ENCODE data around the gene BRI3BP.
"Not testable (repeated sequence)": the region's sequence is repeated elsewhere in the genome, so short reads cannot be mapped to it uniquely, and the experiment has no call there.

The BRI3BP gene

DNA sequence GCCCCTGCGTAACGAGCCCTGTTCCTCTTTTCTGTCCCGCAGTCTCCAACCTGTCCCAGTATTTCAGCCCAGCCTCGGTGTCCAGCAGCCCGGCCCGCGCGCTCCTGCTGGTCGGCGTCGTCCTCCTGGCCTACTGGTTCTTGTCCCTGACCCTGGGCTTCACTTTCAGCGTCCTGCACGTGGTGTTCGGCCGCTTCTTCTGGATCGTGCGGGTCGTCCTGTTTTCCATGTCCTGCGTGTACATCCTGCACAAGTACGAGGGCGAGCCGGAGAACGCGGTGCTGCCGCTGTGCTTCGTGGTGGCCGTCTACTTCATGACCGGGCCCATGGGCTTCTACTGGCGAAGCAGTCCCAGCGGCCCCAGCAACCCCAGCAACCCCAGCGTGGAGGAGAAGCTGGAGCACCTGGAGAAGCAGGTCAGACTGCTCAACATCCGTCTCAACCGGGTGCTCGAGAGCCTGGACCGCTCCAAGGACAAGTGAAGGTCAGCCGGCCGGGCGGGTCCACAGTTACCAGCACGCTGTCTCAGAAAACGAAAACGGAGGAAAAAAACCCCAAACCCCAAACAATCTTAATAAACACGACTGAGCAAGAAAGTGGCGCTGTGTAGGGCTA, 31.6 kb downstream of the BRI3BP start:
- no peak for DNase-seq (ENCODE audit: low read depth)

DNA sequence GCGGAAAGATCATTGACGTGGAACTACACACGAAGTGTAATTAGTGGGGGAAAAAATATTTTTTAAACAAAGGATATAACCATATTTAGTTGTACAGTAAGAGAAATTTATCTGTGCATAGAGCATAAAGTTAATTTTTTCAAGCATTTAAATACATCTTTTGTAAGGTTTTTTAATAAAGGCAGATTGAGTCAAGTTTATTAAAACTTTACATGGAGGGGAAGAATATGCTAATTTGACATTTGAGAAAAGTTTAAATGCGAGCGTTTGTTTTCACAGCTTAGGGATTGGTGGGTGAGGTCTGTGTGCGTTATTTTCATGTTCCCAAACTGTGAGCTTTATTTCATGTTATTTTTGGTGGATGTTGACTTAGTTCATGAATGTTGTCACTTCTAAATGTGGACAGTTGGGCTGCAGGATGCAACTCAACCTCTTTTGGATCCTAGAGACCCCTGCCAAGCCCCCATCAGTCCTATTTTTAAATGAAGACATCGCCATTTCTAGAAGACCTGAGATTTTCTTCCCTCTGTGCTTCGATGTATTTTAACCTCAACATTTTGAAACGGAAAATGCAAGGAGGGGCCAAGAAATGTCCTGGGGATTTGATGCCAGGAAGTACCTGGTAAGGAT, 32.3 kb downstream of the BRI3BP start:
- DNase-seq (ENCODE audit: low read depth) = no peak

DNA sequence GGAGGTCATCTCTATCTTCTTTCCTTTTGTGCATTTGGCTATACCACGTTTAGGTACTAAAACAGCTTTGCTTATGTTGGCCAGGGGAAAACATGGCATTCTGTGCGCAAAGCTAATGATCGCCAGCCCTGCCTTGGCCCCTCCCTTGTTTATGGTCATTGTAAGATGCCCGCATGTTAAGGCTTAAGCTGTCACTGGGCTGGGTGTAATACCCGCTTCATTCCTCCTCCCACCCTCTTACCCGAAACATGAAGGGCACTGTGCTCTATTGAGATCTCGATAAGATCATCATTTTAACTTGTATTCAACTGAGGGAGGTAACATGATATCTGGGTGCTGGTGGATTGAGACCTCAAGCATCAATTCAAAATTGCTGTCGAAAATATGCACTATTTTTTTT, 34.7 kb downstream of the BRI3BP start:
- no peak for DNase-seq (ENCODE audit: low read depth)

DNA sequence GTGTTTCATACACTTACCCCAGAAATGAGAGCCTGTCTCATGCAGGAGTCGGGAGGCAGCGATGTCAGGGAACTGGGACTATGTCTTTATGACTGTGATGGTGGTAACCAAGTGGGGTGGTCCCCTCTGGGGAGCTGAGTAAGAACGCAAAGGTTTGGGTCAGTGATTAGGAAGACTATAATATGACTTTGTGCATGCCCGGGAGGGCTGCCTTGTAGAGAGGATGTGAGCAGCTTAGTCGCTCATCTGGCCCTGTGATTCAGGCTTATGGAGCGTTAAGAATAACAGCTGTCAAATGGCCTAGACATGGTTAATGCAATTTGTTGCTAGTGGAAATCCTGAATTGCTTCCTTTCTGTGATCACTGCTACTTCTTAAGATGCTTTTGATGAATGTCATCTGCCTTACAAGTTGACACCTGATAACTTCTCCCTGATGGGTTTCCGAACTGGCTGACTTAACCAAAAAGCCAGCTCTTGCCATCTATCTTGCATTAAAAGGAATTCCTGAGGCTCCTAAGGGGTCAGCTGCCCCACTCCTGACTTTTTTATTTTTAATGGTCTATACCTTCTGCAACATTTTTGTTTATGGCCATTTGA, 36.4 kb downstream of the BRI3BP start:
- DNase-seq (ENCODE audit: low read depth) = no peak

DNA sequence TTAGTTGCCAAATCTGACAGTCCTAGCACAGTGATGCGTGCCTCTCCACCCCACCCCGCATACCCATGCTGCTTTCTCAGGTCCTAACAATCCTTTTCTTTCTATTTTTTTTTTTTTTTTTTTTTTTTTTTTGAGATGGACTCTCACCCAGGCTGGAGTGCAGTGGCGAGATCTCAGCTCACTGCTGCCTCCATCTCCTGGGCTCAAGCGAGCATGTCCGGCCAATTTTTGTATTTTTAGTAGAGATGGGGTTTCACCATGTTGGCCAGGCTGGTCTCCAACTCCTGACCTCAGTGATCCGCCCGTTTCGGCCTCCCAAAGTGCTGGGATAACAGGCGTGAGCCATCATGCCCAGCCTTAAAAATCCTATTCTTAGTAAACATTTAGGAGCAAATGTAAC, 38.0 kb downstream of the BRI3BP start:
- not testable (repeated sequence) for DNase-seq (ENCODE audit: low read depth)

DNA sequence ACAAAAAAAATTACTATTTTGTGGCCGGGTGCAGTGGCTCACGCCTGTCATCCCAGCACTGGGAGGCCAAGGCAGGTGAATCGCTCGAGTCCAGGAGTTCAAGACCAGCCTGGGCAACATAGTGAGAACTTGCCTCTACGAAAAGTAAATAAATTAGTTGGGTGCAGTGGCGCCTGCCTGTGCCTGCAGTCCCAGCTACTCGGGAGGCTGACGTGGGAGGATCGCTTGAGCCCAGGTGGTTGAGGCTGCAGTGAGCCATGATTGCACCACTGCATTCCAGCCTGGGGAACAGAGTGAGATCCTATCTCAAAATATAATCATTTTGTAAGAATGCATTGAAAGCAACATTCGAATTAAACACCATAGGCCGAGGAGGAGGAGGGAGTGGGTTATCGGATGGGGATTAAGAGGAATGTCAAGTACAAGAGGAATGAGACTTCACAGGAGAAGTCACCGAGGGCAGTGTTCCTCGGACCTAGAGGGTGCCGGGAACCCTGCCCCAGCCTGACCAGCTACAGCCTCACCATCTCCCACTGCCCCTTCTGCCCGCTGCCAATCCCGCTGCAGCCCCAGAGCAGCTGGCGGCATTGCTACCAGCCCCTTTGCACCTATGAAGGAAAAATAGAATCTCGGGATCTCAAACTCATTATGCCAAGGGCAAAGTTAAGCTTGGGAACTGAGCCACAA, 39.2 kb downstream of the BRI3BP start:
- no peak for DNase-seq (ENCODE audit: low read depth)

DNA sequence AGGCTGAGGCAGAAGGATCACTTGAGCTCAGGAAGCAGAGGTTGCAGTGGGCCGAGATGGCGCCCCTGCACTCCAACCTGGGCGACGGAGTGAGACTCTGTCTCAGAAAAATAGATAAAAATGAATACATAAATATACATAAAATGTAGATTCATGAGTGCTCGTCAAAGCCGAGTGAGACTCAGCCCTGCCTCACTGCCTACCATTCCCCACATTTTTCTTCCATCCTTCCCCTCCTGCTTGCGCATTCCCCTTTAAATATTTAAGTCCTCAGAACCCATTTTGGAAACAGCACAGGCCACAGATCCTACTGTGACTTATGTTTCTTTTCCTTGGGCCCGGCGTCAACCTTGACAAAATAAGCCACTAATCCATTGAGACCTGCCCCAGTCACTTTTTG, 39.8 kb downstream of the BRI3BP start:
- no peak for DNase-seq (ENCODE audit: low read depth)

DNA sequence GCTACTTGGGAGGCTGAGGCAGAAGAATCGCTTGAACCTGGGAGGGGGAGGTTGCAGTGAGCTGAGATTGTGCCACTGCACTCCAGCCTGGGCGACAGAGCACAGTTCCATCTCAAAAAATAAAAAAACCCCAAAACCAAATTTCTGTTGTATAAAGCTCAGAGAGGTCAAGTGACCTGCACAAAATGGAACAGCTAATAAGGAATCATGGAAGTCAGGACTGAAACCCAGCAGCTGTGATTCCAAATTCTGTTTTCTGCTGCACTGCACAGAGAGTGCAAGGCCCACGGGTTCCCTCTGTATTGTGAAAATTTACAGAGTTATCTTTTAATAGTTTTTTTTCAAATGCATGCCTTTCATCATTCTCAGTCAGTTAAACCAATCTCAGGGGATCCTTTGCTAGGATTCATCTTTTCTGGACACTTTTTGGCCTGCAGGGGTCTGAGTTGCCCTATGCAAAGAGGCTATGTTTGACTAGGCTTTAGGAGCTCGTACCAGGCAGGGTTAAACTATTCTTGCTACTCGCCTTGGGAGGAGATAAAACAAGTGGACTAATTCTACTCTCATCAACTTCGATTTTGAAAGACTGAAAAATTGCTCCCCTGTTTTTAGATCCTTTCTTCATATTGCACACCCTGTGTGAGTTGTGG, 45.7 kb downstream of the BRI3BP start:
- DNase-seq (ENCODE audit: low read depth) = no peak

DNA sequence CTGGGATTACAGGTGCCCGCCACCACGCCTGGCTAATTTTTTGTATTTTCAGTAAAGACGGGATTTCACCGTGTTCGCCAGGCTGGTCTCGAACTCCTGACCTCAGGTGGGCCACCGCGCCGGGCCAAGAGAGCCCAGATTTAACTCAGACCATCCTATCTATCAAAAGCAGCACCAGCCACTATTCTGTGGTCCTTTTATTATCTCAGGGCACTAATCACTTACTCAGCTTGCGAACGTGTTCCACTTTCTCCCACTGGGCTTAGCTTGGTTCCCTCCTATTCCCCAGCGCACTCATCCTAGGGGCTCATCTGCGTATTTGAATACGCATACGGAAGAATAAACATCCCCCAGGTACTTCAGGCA, 55.6 kb downstream of the BRI3BP start:
- DNase-seq (ENCODE audit: low read depth) = no peak

DNA sequence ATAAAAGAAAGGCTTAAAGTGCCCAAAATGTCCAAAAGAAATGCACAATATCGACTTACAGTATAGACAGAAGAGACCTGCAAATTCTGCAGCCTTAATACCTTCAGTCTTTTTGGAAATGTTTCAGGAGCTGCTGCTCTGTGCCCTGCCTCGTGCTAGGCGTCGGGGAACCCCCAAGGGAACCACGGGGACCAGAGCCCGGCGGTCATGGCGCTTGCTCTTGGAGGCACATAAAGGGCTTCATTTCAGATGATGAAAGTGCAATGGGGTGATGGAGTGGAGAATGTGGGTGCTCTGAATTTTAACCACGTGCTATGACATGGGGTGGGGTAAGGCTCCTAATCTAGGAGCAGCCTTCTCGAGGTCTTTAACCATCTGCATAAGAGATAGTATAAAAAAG, 57.0 kb downstream of the BRI3BP start:
- no peak for DNase-seq (ENCODE audit: low read depth)

DNA sequence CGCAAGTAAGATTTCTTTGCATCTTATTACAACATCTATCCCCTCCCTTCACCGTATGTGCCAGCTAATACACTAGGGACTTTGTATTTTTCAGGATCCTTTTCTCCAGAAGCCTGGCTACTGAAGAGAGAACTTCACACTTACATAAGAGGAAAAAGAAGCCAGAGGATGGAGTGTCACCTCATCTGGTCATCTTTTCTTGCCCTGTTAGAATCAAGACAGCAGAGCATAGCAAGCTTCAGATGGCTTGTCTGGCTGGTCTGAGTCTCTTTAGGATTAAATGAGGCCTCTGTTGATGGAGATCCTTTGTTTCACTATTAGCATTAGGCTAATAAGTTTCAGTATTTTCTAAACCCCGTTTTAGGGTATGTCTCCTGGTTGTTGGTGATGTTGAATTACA, 57.4 kb downstream of the BRI3BP start:
- DNase-seq (ENCODE audit: low read depth) = no peak

DNA sequence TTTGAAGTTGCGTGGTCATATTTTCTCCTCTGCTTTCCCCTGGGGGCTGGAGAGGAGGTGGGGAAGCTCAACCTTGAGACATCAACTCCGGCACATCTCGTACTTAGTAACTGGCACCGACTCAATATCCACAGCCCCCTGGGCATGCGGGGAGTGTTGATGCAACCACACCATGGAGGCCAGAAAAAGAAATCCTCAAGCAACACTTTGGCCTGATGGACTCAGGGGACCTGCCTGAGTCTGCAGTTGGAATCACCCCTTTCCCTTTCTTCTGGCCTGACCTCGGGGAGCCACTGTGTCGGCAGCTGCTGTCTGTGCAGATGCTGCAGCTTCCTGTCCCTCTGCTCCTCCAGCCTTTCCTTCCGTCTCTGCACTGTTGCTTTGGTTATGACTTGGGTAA, 60.4 kb downstream of the BRI3BP start:
- DNase-seq (ENCODE audit: low read depth) = no peak

DNA sequence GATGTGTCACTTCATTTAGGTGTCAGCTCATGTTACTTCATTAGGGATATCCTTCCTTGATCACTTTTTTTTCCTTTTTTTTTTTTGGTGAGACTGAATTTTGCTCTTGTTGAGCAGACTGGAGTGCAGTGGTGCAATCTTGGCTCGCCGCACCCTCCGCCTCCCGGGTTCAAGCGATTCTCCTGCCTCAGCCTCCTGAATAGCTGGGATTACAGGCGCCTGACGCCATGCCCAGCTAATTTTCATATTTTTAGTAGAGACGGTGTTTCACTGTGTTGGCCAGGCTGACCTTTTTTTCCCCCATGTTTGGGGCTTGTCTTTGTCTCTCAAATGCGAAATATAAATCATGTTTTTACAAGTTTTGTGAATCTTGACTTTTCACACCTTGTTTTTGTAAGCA, 62.1 kb downstream of the BRI3BP start:
- DNase-seq (ENCODE audit: low read depth) = no peak

DNA sequence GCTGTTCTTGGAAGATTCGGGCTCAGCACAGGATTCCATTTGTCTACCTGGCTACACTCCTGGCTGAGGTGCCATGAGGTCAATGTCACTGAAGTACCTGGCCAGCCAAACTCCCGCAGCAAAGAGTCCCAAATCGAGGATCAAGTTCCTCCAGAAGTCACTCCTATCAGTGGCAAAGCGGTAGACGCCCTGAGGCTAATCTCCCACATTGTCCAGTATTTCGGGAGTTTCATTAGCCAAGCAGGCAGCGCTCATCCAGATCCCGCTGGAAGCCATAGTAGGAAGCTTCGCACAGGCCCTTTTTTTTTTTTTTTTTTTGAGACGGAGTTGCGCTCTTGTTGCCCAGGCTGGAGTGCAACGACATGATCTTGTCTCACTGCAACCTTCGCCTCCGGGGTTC, 62.9 kb downstream of the BRI3BP start:
- DNase-seq (ENCODE audit: low read depth) = no peak

DNA sequence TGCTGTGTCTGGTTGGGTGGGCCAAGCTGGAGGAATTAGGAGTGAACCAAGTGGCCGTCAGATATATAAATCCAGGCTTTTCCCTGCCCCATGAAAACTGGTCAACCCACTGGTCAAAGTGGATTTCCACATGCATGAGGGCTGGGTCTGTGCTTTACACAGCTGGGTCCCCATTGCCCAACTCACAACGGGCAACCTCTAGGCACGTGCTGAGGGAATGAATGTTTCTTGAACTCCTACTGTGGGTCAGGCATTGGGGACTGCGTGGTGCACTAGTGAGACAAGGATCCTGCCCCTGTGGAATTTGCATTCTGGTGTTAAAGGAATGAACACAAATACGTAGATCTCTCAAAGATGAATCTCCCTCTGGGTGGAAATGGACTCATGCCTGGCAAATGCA, 64.3 kb downstream of the BRI3BP start:
- no peak for DNase-seq (ENCODE audit: low read depth)

DNA sequence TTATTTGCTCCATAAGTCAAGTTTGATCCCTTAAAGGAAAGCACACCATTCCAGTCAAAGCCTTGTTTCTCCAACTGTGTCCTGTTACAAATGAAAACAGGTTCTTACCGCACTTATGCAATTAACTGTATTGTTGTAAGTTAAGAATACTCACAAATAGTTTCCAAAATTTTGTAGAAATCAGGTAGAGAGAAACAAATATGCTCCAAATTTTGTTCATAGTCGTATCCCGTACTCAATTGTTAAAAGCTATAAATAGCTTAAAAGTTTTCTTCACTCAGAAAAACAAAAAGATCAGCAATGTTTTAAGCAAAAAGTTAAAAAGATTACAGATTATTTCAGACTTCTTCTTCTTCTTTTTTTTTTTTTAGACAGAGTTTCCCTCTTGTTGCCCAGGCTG, 67.8 kb downstream of the BRI3BP start:
- no peak for DNase-seq (ENCODE audit: low read depth)

DNA sequence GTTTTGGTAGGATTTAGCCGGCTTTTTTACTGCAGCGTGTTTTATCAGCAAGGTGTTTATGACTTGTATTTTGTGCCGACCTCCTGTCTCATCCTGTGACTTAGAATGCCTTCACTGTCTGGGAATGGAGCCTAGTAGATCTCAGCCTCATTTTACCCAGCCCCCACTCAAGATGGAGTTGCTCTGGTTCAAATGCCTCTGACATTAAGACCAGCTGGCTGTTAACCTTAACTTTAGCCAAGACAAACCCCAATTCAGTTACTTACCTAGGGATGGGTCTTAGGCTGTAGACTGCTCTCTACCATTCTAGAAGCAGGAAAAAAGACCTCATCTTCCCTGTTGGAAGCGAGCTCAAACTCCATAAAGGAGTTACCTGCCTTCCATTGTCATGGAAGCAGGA, 70.1 kb downstream of the BRI3BP start:
- DNase-seq (ENCODE audit: low read depth) = not testable (repeated sequence)

DNA sequence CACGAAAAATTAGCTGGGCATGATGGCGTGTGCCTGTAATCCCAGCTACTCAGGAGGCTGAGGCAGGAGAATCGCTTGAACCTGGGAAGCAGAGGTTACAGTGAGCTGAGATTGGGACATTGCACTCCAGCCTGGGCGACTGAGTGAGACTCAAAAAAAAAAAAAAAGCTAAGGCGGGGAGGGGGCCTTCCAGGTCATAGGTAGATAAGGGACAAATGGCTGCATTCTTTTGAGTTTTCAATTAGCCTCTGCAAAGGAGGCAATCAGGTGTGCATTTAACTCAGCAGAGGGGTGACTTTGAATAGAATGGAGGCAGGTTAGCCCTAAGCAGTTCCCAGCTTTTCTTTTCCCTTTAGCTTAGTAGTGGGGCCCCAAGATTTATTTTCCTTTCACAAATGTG, 71.0 kb downstream of the BRI3BP start:
- no peak for DNase-seq (ENCODE audit: low read depth)

DNA sequence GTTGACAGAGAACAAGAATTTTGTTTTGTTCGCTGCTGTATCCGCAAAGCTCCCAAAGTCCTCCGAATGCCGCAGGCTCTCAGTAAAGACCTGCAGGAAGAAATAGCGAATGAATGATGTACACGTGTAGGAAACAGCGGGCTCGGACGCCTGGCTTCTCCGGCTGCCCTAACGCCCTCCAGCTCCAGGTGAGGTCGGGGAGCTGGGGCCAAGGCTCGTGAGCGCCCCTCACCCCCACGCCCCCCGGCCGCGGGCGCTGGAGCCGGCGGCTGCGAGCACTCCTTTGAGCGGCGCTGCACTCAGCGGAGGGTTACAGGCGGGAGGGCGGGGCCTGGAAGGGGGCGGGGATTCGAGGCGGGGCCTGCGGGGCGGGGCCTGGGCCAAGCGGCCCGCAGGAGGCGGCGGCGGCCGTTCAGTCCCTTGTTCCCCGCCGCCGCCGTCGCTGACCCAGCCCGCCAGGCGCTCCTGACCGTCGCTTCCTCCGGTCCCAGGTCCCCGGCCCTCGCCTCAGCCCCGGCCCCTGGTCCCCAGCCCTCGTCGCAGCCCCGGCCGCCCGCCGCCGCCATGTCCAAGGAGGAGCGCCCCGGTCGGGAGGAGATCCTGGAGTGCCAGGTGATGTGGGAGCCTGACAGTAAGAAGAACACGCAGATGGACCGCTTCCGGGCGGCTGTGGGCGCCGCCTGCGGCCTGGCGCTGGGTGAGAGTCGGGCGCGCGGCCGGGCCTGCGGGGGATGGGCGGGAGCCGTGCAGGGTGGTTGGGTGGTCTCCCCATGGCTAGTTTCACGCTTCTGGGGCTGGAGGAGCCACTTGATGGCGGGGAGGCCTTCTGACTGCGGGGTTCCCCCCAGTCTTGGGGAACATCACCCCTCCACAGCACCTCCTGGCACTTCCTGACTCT, 71.8 kb downstream of the BRI3BP start, which contains the start of gene AACS:
Gene AACS, plus strand, starts transcription at position 415 of the 898 bp plus-strand sequence. Its CDS starts 150 bp downstream, at position 565.
- DNase-seq (ENCODE audit: low read depth) = peak; percentile 63

DNA sequence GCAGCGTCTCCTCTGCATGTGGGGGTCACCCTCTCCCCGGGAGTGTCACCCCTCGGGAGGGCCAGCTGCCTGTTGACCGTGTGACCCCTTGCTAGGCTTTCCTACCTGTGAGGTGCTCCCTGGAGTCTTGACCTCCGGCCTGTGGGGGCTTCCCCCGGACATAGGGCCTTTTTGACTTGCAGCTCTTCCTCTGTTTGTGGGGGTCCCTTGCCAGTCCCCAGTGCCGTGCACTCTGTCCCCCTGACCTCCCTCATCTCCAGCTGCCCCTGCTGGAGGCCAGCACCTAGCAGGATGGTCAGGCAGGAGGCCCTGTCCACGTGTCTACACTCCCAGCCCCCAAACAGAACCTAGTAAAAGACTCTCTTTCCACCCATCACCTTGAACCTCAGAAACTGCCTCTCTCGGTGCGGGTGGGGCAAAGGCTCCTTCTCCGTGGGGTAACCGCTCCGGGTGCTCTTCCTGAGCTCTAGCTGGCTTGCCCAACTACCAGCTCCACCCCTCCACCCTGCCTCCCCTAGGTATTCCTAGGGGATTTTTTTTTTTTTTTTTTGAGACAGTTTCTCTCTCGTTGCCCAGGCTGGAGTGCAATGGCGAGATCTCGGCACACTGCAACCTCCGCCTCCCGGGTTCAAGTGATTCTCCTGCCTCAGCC, 72.6 kb downstream of the BRI3BP start:
- no peak for DNase-seq (ENCODE audit: low read depth)

DNA sequence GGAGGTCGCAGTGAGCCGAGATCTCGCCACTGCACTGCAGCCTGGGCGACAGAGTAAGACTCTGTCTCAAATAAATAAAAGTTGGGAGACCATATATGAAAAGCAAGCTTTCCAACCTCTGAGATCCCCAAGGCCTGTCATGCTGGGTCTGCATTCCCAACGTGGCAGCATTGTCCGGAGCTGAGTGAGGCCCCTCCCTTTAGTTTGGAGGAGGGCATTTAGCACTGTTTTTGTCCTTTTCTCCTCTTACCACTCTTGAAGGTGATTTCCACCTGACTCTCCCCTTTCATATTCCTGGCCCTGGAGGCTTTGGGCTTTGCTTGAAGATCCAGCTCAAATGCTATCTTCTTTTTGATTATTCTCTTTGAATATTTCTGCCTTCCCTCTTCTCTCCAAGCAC, 74.9 kb downstream of the BRI3BP start:
- no peak for DNase-seq (ENCODE audit: low read depth)

All from stimulated activated CD8-positive, alpha-beta memory T cell treated with anti-CD3 and anti-CD28 coated beads, Interleukin-12 subunit alpha, Interleukin-12 subunit beta, amount 100 ng/mL, for 4 hours (primary cell).